Small intestine (tissue), 7 donors: ENCODE data around the gene NLRP2B. TPM values are rescaled to one million over a fixed set of nuclear protein-coding genes. Genes with fewer than 3 reads are reported as not detected.
"Not testable (repeated sequence)": the region's sequence is repeated elsewhere in the genome, so short reads cannot be mapped to it uniquely, and the experiment has no call there.

Source experiments
- DNase-seq, 2 donors: peaks; one replicate each; pipeline versions ENCODE4 v3.0.0 to v3.0.0-alpha.2; 2013
- FAIRE-seq: peaks from 2 replicates; lab custom pipeline; 2012; peaks lifted over from hg19 to GRCh38; lab: Jason Lieb, UNC
- H3K27ac ChIP-seq, 3 donors: one replicate each; pipeline ENCODE4 v1.5.1; 2013; ENCODE audit warnings: low read length in 2 of 3, mild to moderate bottlenecking in 2 of 3, control low read depth in 1 of 3, inconsistent platforms in 1 of 3, low read depth in 1 of 3, moderate library complexity in 1 of 3
- H3K27me3 ChIP-seq, 3 donors: one replicate each; pipeline ENCODE4 v1.6.1; 2013; ENCODE audit warnings: low read length in 3 of 3, inconsistent platforms in 1 of 3; ENCODE audit not compliant: control insufficient read depth in 3 of 3, insufficient read depth in 3 of 3
- H3K36me3 ChIP-seq, 3 donors: one replicate each; pipeline ENCODE4 v1.6.1; 2013; ENCODE audit warnings: low read length in 3 of 3, inconsistent platforms in 1 of 3, low read depth in 1 of 3, mild to moderate bottlenecking in 1 of 3, moderate library complexity in 1 of 3; ENCODE audit not compliant: control insufficient read depth in 3 of 3, insufficient read depth in 2 of 3
- H3K4me1 ChIP-seq, 3 donors: one replicate each; pipeline ENCODE4 v1.6.1; 2013; ENCODE audit warnings: low read length in 2 of 3, inconsistent platforms in 1 of 3, low read depth in 1 of 3, mild to moderate bottlenecking in 1 of 3, moderate library complexity in 1 of 3; ENCODE audit not compliant: control insufficient read depth in 3 of 3, insufficient read depth in 2 of 3
- H3K4me3 ChIP-seq, 3 donors: one replicate each; pipeline ENCODE4 v1.5.1; 2013; ENCODE audit warnings: low read length in 3 of 3, control low read depth in 1 of 3, inconsistent platforms in 1 of 3, low read depth in 1 of 3, mild to moderate bottlenecking in 1 of 3, moderate library complexity in 1 of 3
- H3K9me3 ChIP-seq, 2 donors: one replicate each; pipeline ENCODE4 v1.6.1; 2013; ENCODE audit warnings: low read depth in 1 of 2, low read length in 1 of 2; ENCODE audit not compliant: control insufficient read depth in 2 of 2, insufficient read depth in 1 of 2
- WGBS, 3 donors: extraction: QIAGEN DNeasy Blood & Tissue Kit; methylation state at CpG; one replicate each; pipeline ENCODE4 v1.1.7; 2013; 5-methylcytosine and 5-hydroxymethylcytosine counted together
- polyA plus RNA-seq, 4 donors: library from polyadenylated mRNA; stranded (reverse) in 3 of 4; unstranded in 1 of 4; fragments of 200-250 nt in 3 of 4; fragments of 120-200 nt in 1 of 4; gene quantifications; one replicate each; pipeline versions ENCODE4 v1.2.1 to v1.2.3, GENCODE V29; 2013
- donor health status: healthy with polysubstance abuse.
- donor health status: control.
- donor health status: control.
- donor health status: Bipolar disorder and iron deficiency.
- donor health status: healthy.

Gene NLRP2B
- polyA plus RNA-seq, 4 donors, result not detected

DNA sequence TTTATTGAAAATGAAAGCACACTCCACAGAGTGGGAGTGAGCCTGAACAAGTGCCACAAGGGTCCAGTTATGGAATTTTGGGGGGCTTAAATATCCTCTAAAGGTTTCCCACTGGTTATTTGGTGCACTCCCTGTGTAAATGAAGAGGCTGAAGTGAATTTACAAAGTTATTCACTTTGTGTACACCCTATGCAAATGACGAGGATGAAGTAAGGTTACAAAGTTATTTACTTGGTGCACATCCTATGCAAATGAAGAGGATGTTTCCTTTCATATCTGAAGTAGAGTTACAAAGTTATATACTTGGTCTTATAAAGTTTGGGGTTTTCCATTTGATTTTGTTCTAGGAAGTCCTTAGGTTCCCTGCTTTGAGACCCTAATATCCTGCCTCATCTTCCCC lies 13.1 kb downstream of the NLRP2B start:
- Histone ChIP-seq H3K36me3 (no peaks in the 10 kb centered on the region), H3K27me3 (no peaks in the 10 kb centered on the region), H3K4me3 (no peak overlapping the region), H3K27ac (no peak overlapping the region), H3K4me1 (no peaks in the 10 kb centered on the region), H3K9me3 (no peaks in the 10 kb centered on the region)
- WGBS, 3 donors, result 50 to 65% (median 57%) methylated on average over 1 of the region's 1 CpG
- FAIRE-seq (no peak), DNase-seq (no peak)

DNA sequence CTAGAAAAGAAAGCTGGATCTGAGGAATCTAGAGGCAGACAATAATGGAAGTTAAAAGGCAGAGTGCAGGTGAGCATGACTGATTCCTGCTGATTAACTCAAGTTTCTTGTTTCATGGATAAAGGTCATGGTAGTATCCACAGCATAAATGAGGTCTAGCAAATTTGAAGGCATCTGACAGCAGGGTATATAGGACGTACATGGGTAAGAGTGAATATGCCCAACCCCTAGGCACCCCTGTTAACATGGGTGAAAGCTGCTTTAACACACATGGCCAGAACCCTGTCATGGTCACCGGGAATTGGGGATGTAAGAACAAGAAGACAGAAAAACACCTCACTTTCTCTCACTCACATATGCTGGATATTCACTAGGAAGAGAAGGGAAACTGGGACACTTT lies 25.0 kb downstream of the NLRP2B start:
- no peaks in the 10 kb centered on the region for H3K36me3 ChIP-seq
- no peak overlapping the region for H3K27ac ChIP-seq
- FAIRE-seq, result no peak
- no peak overlapping the region for H3K4me3 ChIP-seq
- H3K9me3 ChIP-seq, result peaks cover 0 to 3% of the 10 kb centered on the region in 2 donors
- DNase-seq, result no peak
- H3K4me1 ChIP-seq, result no peaks in the 10 kb centered on the region
- H3K27me3 ChIP-seq, result peaks cover 0 to 2% (median 0%) of the 10 kb centered on the region in 3 donors
- 76 to 87% (median 81%) methylated on average over 2 of the region's 2 CpGs for WGBS, 3 donors

DNA sequence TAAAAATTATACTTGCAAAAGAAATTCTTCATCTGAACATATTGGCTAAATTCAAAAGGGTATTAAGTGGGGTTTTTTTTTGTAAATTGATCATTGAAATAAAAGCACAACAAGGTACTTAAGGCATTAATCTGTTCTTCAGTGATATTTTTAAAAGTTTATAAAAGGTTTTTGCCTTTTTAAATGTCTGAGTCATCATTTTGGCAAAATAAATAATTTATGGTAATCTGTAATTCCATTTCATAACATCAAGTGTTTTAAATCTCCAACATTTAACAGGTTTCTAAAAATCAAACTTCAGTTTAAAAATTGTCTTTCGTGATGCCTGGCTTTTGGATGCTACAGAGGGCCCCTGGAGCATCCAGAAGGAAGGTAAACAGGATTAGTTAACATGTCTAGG lies 27.4 kb downstream of the NLRP2B start:
- Histone ChIP-seq H3K27ac (no peak overlapping the region), H3K27me3 (peaks cover 0 to 2% (median 0%) of the 10 kb centered on the region in 3 donors), H3K9me3 (peaks cover 0 to 3% of the 10 kb centered on the region in 2 donors), H3K36me3 (no peaks in the 10 kb centered on the region), H3K4me3 (no peak overlapping the region), H3K4me1 (no peaks in the 10 kb centered on the region)
- no peak for DNase-seq
- 12 to 69% (median 21%) methylated on average over 1 of the region's 1 CpG for WGBS, 3 donors
- FAIRE-seq, result no peak

DNA sequence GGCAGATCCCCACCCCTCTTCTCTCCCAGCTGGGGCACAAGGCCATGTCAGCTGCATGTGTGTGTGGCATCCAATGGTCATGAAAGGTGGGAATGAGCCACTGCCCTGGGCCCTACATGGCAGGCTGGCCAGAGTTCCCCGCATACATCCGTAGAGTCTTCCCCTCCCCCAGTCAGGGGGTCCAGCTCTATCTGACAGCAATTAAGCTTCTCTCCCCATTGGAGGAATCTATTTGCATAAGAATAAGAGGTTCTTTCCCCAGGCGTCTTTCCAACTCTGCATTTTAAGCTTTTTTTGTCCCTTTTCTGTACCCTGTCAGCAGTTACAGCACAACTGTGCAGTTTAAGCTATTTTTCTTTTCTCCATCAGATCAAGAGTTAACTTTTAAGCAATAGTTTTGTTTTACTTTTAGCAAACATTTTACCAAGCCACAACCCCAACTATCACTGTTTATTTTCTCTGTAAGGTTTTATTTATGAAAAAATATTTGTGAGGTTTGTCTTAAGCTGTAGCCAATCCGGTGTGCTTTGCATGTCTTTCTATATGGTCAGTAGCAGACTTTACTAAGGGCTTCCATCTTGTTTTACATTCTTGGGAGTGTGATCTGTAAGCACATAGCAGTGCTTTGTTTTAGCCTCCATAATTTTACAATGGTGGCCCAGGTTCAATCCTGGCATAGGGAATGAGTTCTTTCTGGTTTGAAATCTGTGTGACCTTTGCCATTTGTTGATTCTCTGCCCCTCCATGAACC lies 28.7 kb downstream of the NLRP2B start:
- no peaks in the 10 kb centered on the region for H3K4me1 ChIP-seq
- no peak for FAIRE-seq
- peaks cover 0 to 2% (median 0%) of the 10 kb centered on the region in 3 donors for H3K27me3 ChIP-seq
- no peak overlapping the region for H3K4me3 ChIP-seq
- no peak for DNase-seq
- no peaks in the 10 kb centered on the region for H3K36me3 ChIP-seq
- 61 to 86% (median 76%) methylated on average over 4 of the region's 4 CpGs for WGBS, 3 donors
- H3K9me3 ChIP-seq, result peaks cover 0 to 3% of the 10 kb centered on the region in 2 donors
- H3K27ac ChIP-seq, result no peak overlapping the region

DNA sequence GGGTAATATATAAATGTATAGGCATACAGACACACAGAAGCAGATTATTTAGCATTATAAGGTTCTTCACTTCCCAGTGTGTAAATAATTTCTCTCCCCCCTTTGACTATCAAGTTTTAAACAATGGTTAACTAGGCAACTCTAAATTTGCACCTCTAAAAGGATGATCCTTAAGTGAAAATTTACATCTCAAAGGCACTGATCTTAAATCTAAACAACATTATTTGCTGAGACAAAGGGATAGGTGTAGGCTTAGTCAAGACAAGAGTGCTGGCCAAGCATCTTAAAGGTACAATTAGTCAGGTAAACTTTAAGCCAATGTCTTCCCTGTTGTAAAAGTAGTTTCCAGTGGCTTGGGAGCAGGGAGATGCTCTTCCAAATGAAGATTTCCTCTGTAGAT lies 33.0 kb downstream of the NLRP2B start:
- H3K9me3 ChIP-seq, result no peaks in the 10 kb centered on the region
- H3K36me3 ChIP-seq, result no peaks in the 10 kb centered on the region
- H3K27ac ChIP-seq, result no peak overlapping the region
- DNase-seq, result no peak
- FAIRE-seq, result no peak
- H3K4me3 ChIP-seq, result no peak overlapping the region
- H3K27me3 ChIP-seq, result peaks cover 0 to 2% (median 0%) of the 10 kb centered on the region in 3 donors
- no peaks in the 10 kb centered on the region for H3K4me1 ChIP-seq

DNA sequence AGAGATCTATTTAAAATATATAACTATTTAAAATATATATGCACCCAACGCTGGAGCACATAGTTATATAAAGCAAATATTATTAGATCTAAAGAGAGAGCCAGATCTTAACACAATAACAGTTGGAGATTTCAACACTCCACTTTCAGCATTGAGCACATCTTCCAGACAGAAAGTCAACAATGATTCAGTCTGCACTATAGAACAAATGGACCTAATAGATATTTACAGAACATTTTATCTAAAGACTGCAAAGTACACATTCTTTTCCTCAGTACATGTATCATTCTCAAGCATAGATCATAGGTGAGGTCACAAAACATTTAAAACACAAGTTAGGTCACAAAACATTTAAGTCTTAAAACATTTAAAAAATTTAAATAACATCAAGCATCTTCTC lies 36.4 kb downstream of the NLRP2B start:
- Histone ChIP-seq H3K9me3 (peaks cover 0 to 3% of the 10 kb centered on the region in 2 donors), H3K27me3 (no peaks in the 10 kb centered on the region), H3K4me1 (no peaks in the 10 kb centered on the region), H3K27ac (no peak overlapping the region), H3K36me3 (no peaks in the 10 kb centered on the region), H3K4me3 (no peak overlapping the region)
- FAIRE-seq (no peak), DNase-seq (no peak)
- WGBS, 3 donors, result 52 to 78% (median 56%) methylated on average over 1 of the region's 1 CpG

DNA sequence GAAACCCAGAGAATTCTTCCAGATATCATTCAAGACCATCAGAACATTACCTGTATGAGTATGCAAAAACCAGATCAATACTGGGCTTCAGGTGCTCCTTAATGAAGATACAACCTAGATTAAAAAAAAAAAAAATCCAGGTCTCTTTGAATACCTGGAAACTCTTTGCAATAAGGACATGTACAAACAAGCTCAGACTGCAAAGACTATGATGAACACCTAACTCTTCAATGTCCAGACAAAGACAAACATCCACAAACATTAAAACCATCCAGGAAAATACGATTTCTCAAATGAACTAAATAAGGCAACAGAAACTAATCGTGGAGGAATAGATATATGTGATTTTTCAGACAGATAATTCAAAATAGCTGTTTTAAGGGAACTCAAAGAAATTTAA lies 38.7 kb downstream of the NLRP2B start:
- no peak for FAIRE-seq
- Histone ChIP-seq H3K4me3 (no peak overlapping the region), H3K27me3 (no peaks in the 10 kb centered on the region), H3K27ac (no peak overlapping the region), H3K9me3 (peaks cover 0 to 3% of the 10 kb centered on the region in 2 donors), H3K4me1 (no peaks in the 10 kb centered on the region), H3K36me3 (no peaks in the 10 kb centered on the region)
- whole genome bisulfite sequencing, 3 donors, result 45 to 75% (median 48%) methylated on average over 2 of the region's 2 CpGs
- DNase-seq, result no peak

DNA sequence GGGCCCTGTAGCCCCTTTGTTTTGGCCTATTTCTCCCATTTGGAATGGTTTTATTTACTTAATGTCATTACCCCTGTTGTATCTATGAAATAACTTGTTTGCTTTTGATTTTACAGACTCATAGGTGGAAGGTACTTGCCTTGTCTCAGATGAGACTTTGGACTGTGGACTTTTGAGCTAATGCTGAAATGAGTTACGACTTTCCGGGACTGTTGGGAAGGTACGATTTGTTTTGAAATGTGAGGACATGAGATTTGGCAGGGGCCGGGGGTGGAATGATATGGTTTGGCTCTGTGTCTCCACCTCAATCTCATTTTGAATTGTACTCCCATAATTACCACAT lies 39.4 kb downstream of the NLRP2B start:
- H3K4me1 ChIP-seq, result no peaks in the 10 kb centered on the region
- FAIRE-seq (no peak), DNase-seq (no peak)
- peaks cover 0 to 3% of the 10 kb centered on the region in 2 donors for H3K9me3 ChIP-seq
- no peaks in the 10 kb centered on the region for H3K27me3 ChIP-seq
- WGBS, 3 donors, result 52 to 86% (median 61%) methylated on average over 4 of the region's 4 CpGs
- H3K36me3 ChIP-seq, result no peaks in the 10 kb centered on the region
- no peak overlapping the region for H3K27ac ChIP-seq
- no peak overlapping the region for H3K4me3 ChIP-seq

DNA sequence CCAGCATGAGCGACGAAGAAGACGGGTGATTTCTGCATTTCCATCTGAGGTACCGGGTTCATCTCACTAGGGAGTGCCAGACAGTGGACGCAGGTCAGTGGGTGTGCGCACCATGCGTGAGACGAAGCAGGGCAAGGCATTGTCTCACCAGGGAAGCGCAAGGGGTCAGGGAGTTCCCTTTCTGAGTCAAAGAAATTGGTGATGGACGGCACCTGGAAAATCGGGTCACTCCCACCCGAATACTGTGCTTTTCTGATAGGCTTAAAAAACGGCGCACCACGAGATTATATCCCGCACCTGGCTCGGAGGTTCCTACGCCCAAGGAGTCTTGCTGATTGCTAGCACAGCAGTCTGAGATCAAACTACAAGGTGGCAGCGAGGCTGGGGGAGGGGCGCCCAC lies 50.6 kb downstream of the NLRP2B start:
- H3K4me1 ChIP-seq, DNase-seq, H3K36me3 ChIP-seq, H3K4me3 ChIP-seq, H3K9me3 ChIP-seq, FAIRE-seq, H3K27ac ChIP-seq, H3K27me3 ChIP-seq: not testable (repeated sequence)
- 96 to 97% (median 97%) methylated on average over 20 of the region's 20 CpGs for WGBS, 3 donors
